Measurements from ENCODE around the gene KRTAP5-11. TPM values are rescaled to one million over a fixed set of nuclear protein-coding genes. Genes with fewer than 3 reads are reported as not detected.

Gene KRTAP5-11
- total RNA-seq, 2 donors from 2014 or later: not detected

DNA sequence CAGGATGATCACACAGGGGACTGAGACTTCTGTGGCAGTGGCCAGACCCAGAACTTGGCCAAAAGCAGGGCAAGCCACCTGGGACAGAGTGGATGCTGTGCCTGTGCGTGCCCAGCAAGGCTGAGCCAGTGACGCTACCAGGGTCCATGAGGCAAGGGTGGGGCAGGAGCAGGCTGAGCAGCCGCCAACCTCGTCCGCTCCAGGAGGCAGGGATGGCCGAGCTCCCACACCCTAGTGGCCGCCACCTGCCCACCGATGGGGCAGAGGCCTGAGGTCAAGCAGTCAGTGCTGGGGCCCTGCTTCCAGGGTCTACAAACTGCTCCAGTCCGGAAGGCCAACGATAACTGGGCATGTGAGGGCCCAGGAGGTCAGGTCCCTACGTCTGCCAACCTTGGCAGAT, 27.2 kb downstream of the KRTAP5-11 start:
- no peaks in the 10 kb centered on the region for H3K4me1 ChIP-seq
- H3K27me3 ChIP-seq: no peaks in the 10 kb centered on the region
- no peak overlapping the region for H3K27ac ChIP-seq
- H3K36me3 ChIP-seq: no peaks in the 10 kb centered on the region
- TF ChIP-seq CTCF (IDR thresholded peaks at IDR 0.05): no peak
- H3K4me3 ChIP-seq: no peak overlapping the region
- no peak for DNase-seq (ENCODE audit: low spot score)
- no peaks in the 10 kb centered on the region for H3K9me3 ChIP-seq

GRCh38 chr11:71554996-71555395, 27.7 kb downstream of the KRTAP5-11 start:
- H3K27ac ChIP-seq: no peak overlapping the region
- no peak for TF ChIP-seq CTCF (IDR thresholded peaks at IDR 0.05)
- no peaks in the 10 kb centered on the region for H3K27me3 ChIP-seq
- H3K4me1 ChIP-seq: no peaks in the 10 kb centered on the region
- H3K9me3 ChIP-seq: no peaks in the 10 kb centered on the region
- H3K4me3 ChIP-seq: no peak overlapping the region
- DNase-seq (ENCODE audit: low spot score): no peak
- H3K36me3 ChIP-seq: no peaks in the 10 kb centered on the region

GRCh38 chr11:71551711-71552110, 31.0 kb downstream of the KRTAP5-11 start:
- H3K36me3 ChIP-seq: no peaks in the 10 kb centered on the region
- TF ChIP-seq CTCF (IDR thresholded peaks at IDR 0.05): no peak
- no peaks in the 10 kb centered on the region for H3K4me1 ChIP-seq
- no peaks in the 10 kb centered on the region for H3K27me3 ChIP-seq
- no peak for DNase-seq (ENCODE audit: low spot score)
- no peak overlapping the region for H3K4me3 ChIP-seq
- H3K9me3 ChIP-seq: no peaks in the 10 kb centered on the region
- no peak overlapping the region for H3K27ac ChIP-seq

- no peak for TF ChIP-seq CTCF (IDR thresholded peaks at IDR 0.05)
- no peak for DNase-seq (ENCODE audit: low spot score)
- no peaks in the 10 kb centered on the region for H3K4me1 ChIP-seq
Measured at GRCh38 chr11:71548716-71549151, 33.9 kb downstream of the KRTAP5-11 start.

DNA sequence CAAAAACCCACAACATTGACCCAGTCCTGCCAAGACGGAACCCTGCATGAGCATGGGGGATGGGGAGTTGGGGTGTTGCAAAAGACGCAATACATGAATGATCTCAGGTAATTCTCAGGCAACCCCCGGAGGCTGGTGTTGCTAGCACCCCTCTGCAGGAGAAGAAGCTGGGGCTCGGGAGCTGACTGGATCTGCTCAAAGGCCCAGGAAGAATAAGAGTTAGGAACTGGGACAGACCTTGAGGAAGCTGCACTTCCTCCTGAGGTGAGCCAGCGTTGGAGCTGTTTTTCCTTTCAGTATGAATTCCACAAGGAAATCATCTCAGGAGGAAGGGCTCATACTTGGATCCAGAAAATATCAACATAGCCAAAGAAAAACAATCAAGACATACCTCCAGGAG, 34.6 kb downstream of the KRTAP5-11 start, which contains the start of gene KRTAP5-9:
Gene KRTAP5-9, plus strand, starts transcription at position 301 of the 400 bp plus-strand sequence. CDS start 238 bp downstream, outside the sequence.
- Histone ChIP-seq H3K9me3 (no peaks in the 10 kb centered on the region), H3K4me3 (no peak within 1 kb of the TSS), H3K27me3 (no peaks in the 10 kb centered on the region), H3K4me1 (no peaks in the 10 kb centered on the region), H3K27ac (no peak within 1 kb of the TSS), H3K36me3 (no peaks in the 10 kb centered on the region)
- TF ChIP-seq CTCF (IDR thresholded peaks at IDR 0.05): no peak
- no peak for DNase-seq (ENCODE audit: low spot score)

More at GRCh38 chr11:71548716-71549151, 33.9 kb downstream of the KRTAP5-11 start:
- H3K27ac ChIP-seq: no peak overlapping the region
- H3K36me3 ChIP-seq: no peaks in the 10 kb centered on the region
- H3K4me3 ChIP-seq: no peak overlapping the region
- no peaks in the 10 kb centered on the region for H3K27me3 ChIP-seq
- H3K9me3 ChIP-seq: no peaks in the 10 kb centered on the region

DNA sequence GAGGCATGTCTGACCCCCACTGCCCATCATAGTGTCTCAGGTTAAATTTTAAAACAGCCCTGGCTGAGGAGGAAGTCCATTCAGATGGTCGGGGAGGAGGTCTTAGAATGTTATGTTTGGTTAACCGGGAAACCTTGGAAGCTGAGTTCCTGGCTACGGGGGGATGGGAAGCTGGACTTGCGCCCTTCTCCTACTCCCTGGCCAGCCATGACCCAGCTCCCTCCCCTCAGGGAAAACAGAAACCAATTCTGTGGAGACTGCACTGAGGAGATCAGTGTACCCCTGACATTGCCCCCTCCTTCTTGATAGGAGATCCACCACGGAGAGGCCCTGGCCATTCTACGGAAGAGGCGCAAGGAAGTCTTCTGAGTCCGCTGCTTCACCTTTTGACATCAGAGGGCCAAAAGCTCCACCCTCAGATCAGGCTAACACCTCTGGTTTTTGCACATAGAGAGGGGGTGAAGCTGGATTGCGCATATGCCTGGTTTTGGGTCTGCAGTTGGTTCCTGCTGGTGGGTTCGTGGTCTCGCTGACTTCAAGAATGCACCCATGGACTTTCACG, 37.2 kb downstream of the KRTAP5-11 start:
- no peak overlapping the region for H3K27ac ChIP-seq
- no peak overlapping the region for H3K4me3 ChIP-seq
- no peaks in the 10 kb centered on the region for H3K27me3 ChIP-seq
- H3K36me3 ChIP-seq: no peaks in the 10 kb centered on the region
- no peaks in the 10 kb centered on the region for H3K9me3 ChIP-seq
- H3K4me1 ChIP-seq: no peaks in the 10 kb centered on the region
- no peak for DNase-seq (ENCODE audit: low spot score)
- TF ChIP-seq CTCF (IDR thresholded peaks at IDR 0.05): no peak

Measured in right atrium auricular region (tissue), 2 donors.